Esophagus squamous epithelium (tissue), 4 donors: ENCODE data around the gene PLXDC2.

Experiments used
- POLR2A ChIP-seq, 4 donors: fragments of 450-650 bp; IDR thresholded peaks; one replicate each; pipeline ENCODE4 v1.6.1; 2017; ENCODE audit warnings: antibody characterized with exemption in 4 of 4, mild to moderate bottlenecking in 4 of 4, moderate library complexity in 3 of 4
- TF ChIP-seq, protein P1 (sequence below), 6 experiments: fragments of 450-650 bp in 4 of 6; fragments of 200-600 bp in 2 of 6; sonication (generic) in 2 of 6; IDR thresholded peaks; one replicate each; pipeline ENCODE4 v1.5.1; 2016 to 2019; ENCODE audit warnings: antibody characterized with exemption in 6 of 6, mild to moderate bottlenecking in 4 of 6, moderate library complexity in 4 of 6

GRCh38 chr10:20173046-20173445 lies 356.8 kb downstream of the PLXDC2 start:
- TF ChIP-seq, protein P1, sequence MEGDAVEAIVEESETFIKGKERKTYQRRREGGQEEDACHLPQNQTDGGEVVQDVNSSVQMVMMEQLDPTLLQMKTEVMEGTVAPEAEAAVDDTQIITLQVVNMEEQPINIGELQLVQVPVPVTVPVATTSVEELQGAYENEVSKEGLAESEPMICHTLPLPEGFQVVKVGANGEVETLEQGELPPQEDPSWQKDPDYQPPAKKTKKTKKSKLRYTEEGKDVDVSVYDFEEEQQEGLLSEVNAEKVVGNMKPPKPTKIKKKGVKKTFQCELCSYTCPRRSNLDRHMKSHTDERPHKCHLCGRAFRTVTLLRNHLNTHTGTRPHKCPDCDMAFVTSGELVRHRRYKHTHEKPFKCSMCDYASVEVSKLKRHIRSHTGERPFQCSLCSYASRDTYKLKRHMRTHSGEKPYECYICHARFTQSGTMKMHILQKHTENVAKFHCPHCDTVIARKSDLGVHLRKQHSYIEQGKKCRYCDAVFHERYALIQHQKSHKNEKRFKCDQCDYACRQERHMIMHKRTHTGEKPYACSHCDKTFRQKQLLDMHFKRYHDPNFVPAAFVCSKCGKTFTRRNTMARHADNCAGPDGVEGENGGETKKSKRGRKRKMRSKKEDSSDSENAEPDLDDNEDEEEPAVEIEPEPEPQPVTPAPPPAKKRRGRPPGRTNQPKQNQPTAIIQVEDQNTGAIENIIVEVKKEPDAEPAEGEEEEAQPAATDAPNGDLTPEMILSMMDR (IDR thresholded peaks at IDR 0.05), result no peak
- no peak for TF ChIP-seq POLR2A (IDR thresholded peaks at IDR 0.05)
